CD4-positive, alpha-beta T cell treated with Interleukin-4 for 4 hours (primary cell): ENCODE measurements around the gene DRAP1.

Experiments
- DNase-seq: peaks from one replicate; pipeline ENCODE4 v3.0.0-alpha.2; 2020

DRAP1 gene

GRCh38 chr11:65919141-65919572, at the start of gene DRAP1:
TSS of gene DRAP1 (plus strand) at chr11:65919426. CDS start at chr11:65919502, 76 bp downstream.
- DNase-seq: peak; percentile 98

GRCh38 chr11:65869643-65870306, 49.5 kb upstream of the DRAP1 start:
- DNase-seq: no peak

GRCh38 chr11:65870307-65870658, 48.9 kb upstream of the DRAP1 start:
- DNase-seq: no peak

- DNase-seq: no peak
These were observed 48.2 kb upstream of the DRAP1 start for GRCh38 chr11:65870706-65871681.

GRCh38 chr11:65871811-65872548, 47.2 kb upstream of the DRAP1 start:
- DNase-seq: no peak

- no peak for DNase-seq
These were observed 46.5 kb upstream of the DRAP1 start, which contains the start of gene EFEMP2 for GRCh38 chr11:65872586-65873317. TSS of gene EFEMP2 (minus strand) at chr11:65872800. CDS start at chr11:65872354, 446 bp downstream.

GRCh38 chr11:65873318-65874156, 45.7 kb upstream of the DRAP1 start:
- peak; percentile 92 for DNase-seq

GRCh38 chr11:65879617-65880016, 39.6 kb upstream of the DRAP1 start, which contains the start of gene CTSW:
TSS of gene CTSW (plus strand) at chr11:65879837. CDS start at chr11:65879855, 18 bp downstream.
- peak; percentile 56 for DNase-seq

GRCh38 chr11:65880027-65880426, 39.2 kb upstream of the DRAP1 start:
- no peak for DNase-seq

- peak; percentile 18 for DNase-seq
These were observed 38.3 kb upstream of the DRAP1 start for GRCh38 chr11:65880844-65881421.

GRCh38 chr11:65882120-65883057, 36.8 kb upstream of the DRAP1 start:
- DNase-seq: no peak

- DNase-seq: no peak
These were observed 36.0 kb upstream of the DRAP1 start for GRCh38 chr11:65883058-65883761.

- no peak for DNase-seq
These were observed 35.2 kb upstream of the DRAP1 start for GRCh38 chr11:65883786-65884715.

GRCh38 chr11:65884716-65885092, 34.5 kb upstream of the DRAP1 start:
- DNase-seq: peak; percentile 79

- DNase-seq: no peak
These were observed 34.0 kb upstream of the DRAP1 start for GRCh38 chr11:65885231-65885630.

GRCh38 chr11:65885808-65886536, 33.3 kb upstream of the DRAP1 start:
- no peak for DNase-seq
